Neural cell (in vitro differentiated cells): ENCODE results near the gene RASAL3. TPM values are rescaled to one million over a fixed set of nuclear protein-coding genes. Genes with fewer than 3 reads are reported as not detected.

Experiments
- H2AFZ ChIP-seq: fragments of 200-600, 300-800 bp; sonication (generic), shearing (Covaris generic); 2 replicates; pipeline ENCODE4 v1.6.0; 2014; ENCODE audit warnings: low read depth, mild to moderate bottlenecking, antibody characterized with exemption, low read length, moderate library complexity
- H3F3A ChIP-seq: fragments of 200-600 bp; shearing (Covaris generic); 2 replicates; pipeline ENCODE4 v1.6.1; 2016; ENCODE audit warnings: mild to moderate bottlenecking, moderate library complexity, mixed read lengths, antibody characterized with exemption, low read length; ENCODE audit not compliant: insufficient read depth, poor library complexity, severe bottlenecking
- H3K27ac ChIP-seq: fragments of 200-600, 300-800 bp; sonication (generic), shearing (Covaris generic); 2 replicates; pipeline ENCODE4 v1.5.1; 2014; ENCODE audit warnings: mild to moderate bottlenecking, low read length, moderate library complexity
- H3K27me3 ChIP-seq: fragments of 300-800, 200-600 bp; sonication (generic), shearing (Covaris generic); 2 replicates; pipeline ENCODE4 v1.6.0; 2014; ENCODE audit warnings: mild to moderate bottlenecking, low read depth, low read length, moderate library complexity; ENCODE audit not compliant: insufficient read depth
- H3K36me3 ChIP-seq: fragments of 300-800, 200-600 bp; sonication (generic), shearing (Covaris generic); 2 replicates; pipeline ENCODE4 v1.5.1; 2014; ENCODE audit warnings: mild to moderate bottlenecking, antibody characterized with exemption, low read length, moderate library complexity; ENCODE audit not compliant: insufficient read depth
- H3K4me2 ChIP-seq: fragments of 300-800, 200-600 bp; sonication (generic), shearing (Covaris generic); 2 replicates; pipeline ENCODE4 v1.6.0; 2014; ENCODE audit warnings: mild to moderate bottlenecking, low read length
- H3K4me3 ChIP-seq: fragments of 300-800, 200-600 bp; sonication (generic), shearing (Covaris generic); 2 replicates; pipeline ENCODE4 v1.5.1; 2014; ENCODE audit warnings: mild to moderate bottlenecking, low read length, moderate library complexity
- H3K79me2 ChIP-seq: fragments of 200-600 bp; shearing (Covaris generic); replicated peaks from 2 replicates; pipeline ENCODE4 v1.6.0; 2014; ENCODE audit warnings: mild to moderate bottlenecking, low read length, moderate library complexity; ENCODE audit not compliant: insufficient read depth
- H3K9ac ChIP-seq: fragments of 300-800, 200-600 bp; sonication (generic), shearing (Covaris generic); 2 replicates; pipeline ENCODE4 v1.6.1; 2016; ENCODE audit warnings: mild to moderate bottlenecking, low read length, mixed read lengths
- H3K9me2 ChIP-seq: fragments of 200-600 bp; shearing (Covaris generic); 2 replicates; pipeline ENCODE4 v1.6.1; 2016; ENCODE audit warnings: mild to moderate bottlenecking, low read length, mixed read lengths; ENCODE audit not compliant: insufficient read depth
- H3K9me3 ChIP-seq: fragments of 200-600, 300-800 bp; sonication (generic), shearing (Covaris generic); 2 replicates; pipeline ENCODE4 v1.6.1; 2016; ENCODE audit warnings: mild to moderate bottlenecking, mixed run types, low read length, moderate library complexity, mixed read lengths
- H4K20me1 ChIP-seq: fragments of 200-600 bp; shearing (Covaris generic); 2 replicates; pipeline ENCODE4 v1.6.1; 2016; ENCODE audit warnings: mild to moderate bottlenecking, mixed run types; ENCODE audit not compliant: insufficient read depth
- EP300 ChIP-seq: fragments of 450-650 bp; conservative IDR thresholded peaks from 2 replicates; pipeline ENCODE4 v1.6.1; 2014; ENCODE audit warnings: antibody characterized with exemption, mild to moderate bottlenecking, moderate library complexity; ENCODE audit not compliant: poor library complexity, severe bottlenecking
- EZH2 ChIP-seq: fragments of 200-600, 300-800 bp; shearing (Covaris generic), sonication (generic); IDR thresholded peaks from 2 replicates; pipeline ENCODE4 v1.6.1; 2014; ENCODE audit warnings: antibody characterized with exemption, low read length, borderline replicate concordance, mild to moderate bottlenecking; ENCODE audit not compliant: insufficient read depth, poor library complexity, severe bottlenecking
- MXI1 ChIP-seq: fragments of 450-650 bp; conservative IDR thresholded peaks from 2 replicates; pipeline ENCODE4 v1.6.1; 2014; ENCODE audit warnings: antibody characterized with exemption, mild to moderate bottlenecking; ENCODE audit not compliant: poor library complexity, severe bottlenecking
- POLR2AphosphoS5 ChIP-seq: IDR thresholded peaks from 2 replicates; pipeline ENCODE4 v1.6.1; 2012
- RAD21 ChIP-seq: fragments of 450-650 bp; conservative IDR thresholded peaks from 2 replicates; pipeline ENCODE4 v1.6.1; 2014; ENCODE audit warnings: antibody characterized with exemption, mild to moderate bottlenecking, moderate library complexity
- SMC3 ChIP-seq: fragments of 450-650 bp; conservative IDR thresholded peaks from 2 replicates; pipeline ENCODE4 v1.6.1; 2014; ENCODE audit warnings: antibody characterized with exemption, mild to moderate bottlenecking, moderate library complexity; ENCODE audit not compliant: poor library complexity
- TAF1 ChIP-seq: IDR thresholded peaks from 2 replicates; pipeline ENCODE4 v1.6.1; 2012; ENCODE audit warnings: low read depth
- polyA plus RNA-seq: library from polyadenylated mRNA; depleted of rRNA; stranded (reverse); fragments of >200 nt; gene quantifications from 2 replicates; pipeline ENCODE4 v1.2.3, GENCODE V29; 2014
- TF ChIP-seq, protein P1 (sequence below): fragments of 450-650 bp; IDR thresholded peaks from 2 replicates; pipeline ENCODE4 v1.5.1; 2014; ENCODE audit warnings: antibody characterized with exemption, mild to moderate bottlenecking, moderate library complexity; ENCODE audit not compliant: poor library complexity, severe bottlenecking
- TF ChIP-seq, protein P2 (sequence below): IDR thresholded peaks from 2 replicates; pipeline ENCODE4 v1.6.1; 2012; ENCODE audit warnings: borderline replicate concordance

RASAL3 gene
- polyA plus RNA-seq, 1 donor from 2014 or later, result 1.1 TPM

DNA sequence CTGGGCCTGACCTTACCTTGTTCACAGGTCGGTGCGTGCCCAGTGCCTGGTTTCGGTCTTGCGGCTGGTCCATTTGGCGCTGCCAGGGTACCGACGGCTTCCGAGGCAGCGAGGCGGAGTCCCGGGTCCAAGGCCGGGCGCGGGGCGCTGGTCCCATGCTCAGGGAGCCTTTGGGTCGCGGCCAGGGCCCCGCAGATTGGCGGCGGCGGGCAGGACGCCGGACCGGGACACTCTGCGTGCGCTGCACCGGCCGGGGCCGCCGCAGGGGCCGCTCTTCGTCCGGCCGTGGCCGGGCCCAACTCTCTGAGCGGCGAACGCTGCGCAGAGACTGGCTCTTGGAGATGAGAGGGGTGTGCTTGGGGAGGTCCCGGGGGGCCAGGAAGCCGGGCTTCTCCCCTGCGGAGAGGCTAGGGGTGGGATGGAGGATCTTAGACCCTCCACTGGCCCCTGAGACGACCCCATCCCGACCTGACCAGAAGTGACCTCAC, 11.2 kb downstream of the RASAL3 start:
- no peak for TF ChIP-seq MXI1
- TF ChIP-seq EP300, result no peak
- TF ChIP-seq, protein P1, sequence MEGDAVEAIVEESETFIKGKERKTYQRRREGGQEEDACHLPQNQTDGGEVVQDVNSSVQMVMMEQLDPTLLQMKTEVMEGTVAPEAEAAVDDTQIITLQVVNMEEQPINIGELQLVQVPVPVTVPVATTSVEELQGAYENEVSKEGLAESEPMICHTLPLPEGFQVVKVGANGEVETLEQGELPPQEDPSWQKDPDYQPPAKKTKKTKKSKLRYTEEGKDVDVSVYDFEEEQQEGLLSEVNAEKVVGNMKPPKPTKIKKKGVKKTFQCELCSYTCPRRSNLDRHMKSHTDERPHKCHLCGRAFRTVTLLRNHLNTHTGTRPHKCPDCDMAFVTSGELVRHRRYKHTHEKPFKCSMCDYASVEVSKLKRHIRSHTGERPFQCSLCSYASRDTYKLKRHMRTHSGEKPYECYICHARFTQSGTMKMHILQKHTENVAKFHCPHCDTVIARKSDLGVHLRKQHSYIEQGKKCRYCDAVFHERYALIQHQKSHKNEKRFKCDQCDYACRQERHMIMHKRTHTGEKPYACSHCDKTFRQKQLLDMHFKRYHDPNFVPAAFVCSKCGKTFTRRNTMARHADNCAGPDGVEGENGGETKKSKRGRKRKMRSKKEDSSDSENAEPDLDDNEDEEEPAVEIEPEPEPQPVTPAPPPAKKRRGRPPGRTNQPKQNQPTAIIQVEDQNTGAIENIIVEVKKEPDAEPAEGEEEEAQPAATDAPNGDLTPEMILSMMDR, result no peak
- no peak for TF ChIP-seq EZH2
- TF ChIP-seq, protein P2, sequence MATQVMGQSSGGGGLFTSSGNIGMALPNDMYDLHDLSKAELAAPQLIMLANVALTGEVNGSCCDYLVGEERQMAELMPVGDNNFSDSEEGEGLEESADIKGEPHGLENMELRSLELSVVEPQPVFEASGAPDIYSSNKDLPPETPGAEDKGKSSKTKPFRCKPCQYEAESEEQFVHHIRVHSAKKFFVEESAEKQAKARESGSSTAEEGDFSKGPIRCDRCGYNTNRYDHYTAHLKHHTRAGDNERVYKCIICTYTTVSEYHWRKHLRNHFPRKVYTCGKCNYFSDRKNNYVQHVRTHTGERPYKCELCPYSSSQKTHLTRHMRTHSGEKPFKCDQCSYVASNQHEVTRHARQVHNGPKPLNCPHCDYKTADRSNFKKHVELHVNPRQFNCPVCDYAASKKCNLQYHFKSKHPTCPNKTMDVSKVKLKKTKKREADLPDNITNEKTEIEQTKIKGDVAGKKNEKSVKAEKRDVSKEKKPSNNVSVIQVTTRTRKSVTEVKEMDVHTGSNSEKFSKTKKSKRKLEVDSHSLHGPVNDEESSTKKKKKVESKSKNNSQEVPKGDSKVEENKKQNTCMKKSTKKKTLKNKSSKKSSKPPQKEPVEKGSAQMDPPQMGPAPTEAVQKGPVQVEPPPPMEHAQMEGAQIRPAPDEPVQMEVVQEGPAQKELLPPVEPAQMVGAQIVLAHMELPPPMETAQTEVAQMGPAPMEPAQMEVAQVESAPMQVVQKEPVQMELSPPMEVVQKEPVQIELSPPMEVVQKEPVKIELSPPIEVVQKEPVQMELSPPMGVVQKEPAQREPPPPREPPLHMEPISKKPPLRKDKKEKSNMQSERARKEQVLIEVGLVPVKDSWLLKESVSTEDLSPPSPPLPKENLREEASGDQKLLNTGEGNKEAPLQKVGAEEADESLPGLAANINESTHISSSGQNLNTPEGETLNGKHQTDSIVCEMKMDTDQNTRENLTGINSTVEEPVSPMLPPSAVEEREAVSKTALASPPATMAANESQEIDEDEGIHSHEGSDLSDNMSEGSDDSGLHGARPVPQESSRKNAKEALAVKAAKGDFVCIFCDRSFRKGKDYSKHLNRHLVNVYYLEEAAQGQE, result no peak
- no peak for TF ChIP-seq RAD21
- Histone ChIP-seq H3K9me2 (no peaks in the 10 kb centered on the region), H3K9ac (no peak overlapping the region), H4K20me1 (no peaks in the 10 kb centered on the region), H3K27ac (no peak overlapping the region), H3K79me2 (peaks cover 3% of the 10 kb centered on the region), H2AFZ (no peak overlapping the region), H3K4me3 (no peak overlapping the region), H3K4me2 (no peak overlapping the region), H3K27me3 (peaks cover 55% of the 10 kb centered on the region), H3K9me3 (no peaks in the 10 kb centered on the region), H3K36me3 (no peaks in the 10 kb centered on the region), H3F3A (peaks cover 8% of the 10 kb centered on the region)

GRCh38 chr19:15452111-15453047, 12.0 kb downstream of the RASAL3 start:
- no peaks in the 10 kb centered on the region for H3K36me3 ChIP-seq
- H3K79me2 ChIP-seq, result peaks cover 3% of the 10 kb centered on the region
- no peak overlapping the region for H3K4me3 ChIP-seq
- no peak overlapping the region for H3K4me2 ChIP-seq
- peaks cover 8% of the 10 kb centered on the region for H3F3A ChIP-seq
- H3K9me3 ChIP-seq, result no peaks in the 10 kb centered on the region
- no peak overlapping the region for H3K27ac ChIP-seq
- H2AFZ ChIP-seq, result no peak overlapping the region
- TF ChIP-seq RAD21, result no peak
- TF ChIP-seq MXI1, result no peak
- no peak for TF ChIP-seq POLR2AphosphoS5
- no peak for TF ChIP-seq EP300
- TF ChIP-seq, protein P1, result no peak
- no peak for TF ChIP-seq EZH2
- TF ChIP-seq, protein P2, result no peak
- no peak for TF ChIP-seq SMC3
- TF ChIP-seq TAF1, result no peak
- H4K20me1 ChIP-seq, result no peaks in the 10 kb centered on the region
- H3K9me2 ChIP-seq, result no peaks in the 10 kb centered on the region
- peaks cover 48% of the 10 kb centered on the region for H3K27me3 ChIP-seq
- no peak overlapping the region for H3K9ac ChIP-seq
